ENCODE data around the gene SPINK13.

DNA sequence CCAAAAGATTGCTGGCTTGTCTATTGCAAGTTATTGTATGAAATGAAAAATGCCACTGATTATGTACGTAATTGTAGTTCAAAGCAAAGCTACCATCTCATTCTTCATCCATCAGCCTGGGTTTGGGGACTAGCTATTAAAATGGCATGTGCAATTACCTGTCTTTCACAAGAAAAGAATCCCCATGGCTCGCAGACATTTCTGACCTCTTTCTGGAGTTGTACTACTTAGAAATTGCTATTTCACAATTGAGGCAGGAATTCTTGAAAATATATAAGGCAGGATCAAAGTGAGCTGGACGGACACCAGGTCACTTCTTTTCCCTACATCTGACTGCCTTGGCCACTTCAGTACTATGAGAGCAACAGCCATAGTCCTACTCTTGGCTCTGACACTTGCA lies 66.7 kb downstream of the SPINK13 start, which contains the start of gene SPINK9:
- TF ChIP-seq ZNF24 (IDR thresholded peaks at IDR 0.05): no peak
- TF ChIP-seq KAT7 (CRISPR knock-in tag; IDR thresholded peaks at IDR 0.05; ENCODE audit: borderline replicate concordance): no peak
- no peak for TF ChIP-seq PAF1 (CRISPR knock-in tag; IDR thresholded peaks at IDR 0.05)
- TF ChIP-seq, protein P1, sequence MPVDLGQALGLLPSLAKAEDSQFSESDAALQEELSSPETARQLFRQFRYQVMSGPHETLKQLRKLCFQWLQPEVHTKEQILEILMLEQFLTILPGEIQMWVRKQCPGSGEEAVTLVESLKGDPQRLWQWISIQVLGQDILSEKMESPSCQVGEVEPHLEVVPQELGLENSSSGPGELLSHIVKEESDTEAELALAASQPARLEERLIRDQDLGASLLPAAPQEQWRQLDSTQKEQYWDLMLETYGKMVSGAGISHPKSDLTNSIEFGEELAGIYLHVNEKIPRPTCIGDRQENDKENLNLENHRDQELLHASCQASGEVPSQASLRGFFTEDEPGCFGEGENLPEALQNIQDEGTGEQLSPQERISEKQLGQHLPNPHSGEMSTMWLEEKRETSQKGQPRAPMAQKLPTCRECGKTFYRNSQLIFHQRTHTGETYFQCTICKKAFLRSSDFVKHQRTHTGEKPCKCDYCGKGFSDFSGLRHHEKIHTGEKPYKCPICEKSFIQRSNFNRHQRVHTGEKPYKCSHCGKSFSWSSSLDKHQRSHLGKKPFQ (CRISPR knock-in tag; IDR thresholded peaks at IDR 0.05; ENCODE audit: insufficient replicate concordance): no peak
- no peak for TF ChIP-seq ASH2L (IDR thresholded peaks at IDR 0.05; ENCODE audit: insufficient read length, low read depth, low read length)
- TF ChIP-seq CBX1 (IDR thresholded peaks at IDR 0.05; ENCODE audit: low read depth): no peak
- TF ChIP-seq, protein P2, sequence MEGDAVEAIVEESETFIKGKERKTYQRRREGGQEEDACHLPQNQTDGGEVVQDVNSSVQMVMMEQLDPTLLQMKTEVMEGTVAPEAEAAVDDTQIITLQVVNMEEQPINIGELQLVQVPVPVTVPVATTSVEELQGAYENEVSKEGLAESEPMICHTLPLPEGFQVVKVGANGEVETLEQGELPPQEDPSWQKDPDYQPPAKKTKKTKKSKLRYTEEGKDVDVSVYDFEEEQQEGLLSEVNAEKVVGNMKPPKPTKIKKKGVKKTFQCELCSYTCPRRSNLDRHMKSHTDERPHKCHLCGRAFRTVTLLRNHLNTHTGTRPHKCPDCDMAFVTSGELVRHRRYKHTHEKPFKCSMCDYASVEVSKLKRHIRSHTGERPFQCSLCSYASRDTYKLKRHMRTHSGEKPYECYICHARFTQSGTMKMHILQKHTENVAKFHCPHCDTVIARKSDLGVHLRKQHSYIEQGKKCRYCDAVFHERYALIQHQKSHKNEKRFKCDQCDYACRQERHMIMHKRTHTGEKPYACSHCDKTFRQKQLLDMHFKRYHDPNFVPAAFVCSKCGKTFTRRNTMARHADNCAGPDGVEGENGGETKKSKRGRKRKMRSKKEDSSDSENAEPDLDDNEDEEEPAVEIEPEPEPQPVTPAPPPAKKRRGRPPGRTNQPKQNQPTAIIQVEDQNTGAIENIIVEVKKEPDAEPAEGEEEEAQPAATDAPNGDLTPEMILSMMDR (CRISPR knock-in tag; IDR thresholded peaks at IDR 0.05): no peak
- no peak for TF ChIP-seq FOXK1 (CRISPR knock-in tag; IDR thresholded peaks at IDR 0.05; ENCODE audit: borderline replicate concordance, low read depth)
- TF ChIP-seq POLR2A (IDR thresholded peaks at IDR 0.05; ENCODE audit: insufficient read depth in 1 of 2, low read depth in 2 of 2, low read length in 2 of 2): no peak
- TF ChIP-seq ZNF350 (CRISPR knock-in tag; IDR thresholded peaks at IDR 0.05; ENCODE audit: borderline replicate concordance, low read depth): no peak
- TF ChIP-seq CBX2 (IDR thresholded peaks at IDR 0.05; ENCODE audit: low read depth, low read length): no peak
- TF ChIP-seq CBX2 (CRISPR knock-in tag; IDR thresholded peaks at IDR 0.05; ENCODE audit: low read depth): no peak
- no peak for TF ChIP-seq MEF2D (CRISPR knock-in tag; IDR thresholded peaks at IDR 0.05)
- no peak for TF ChIP-seq ZBTB8A (CRISPR knock-in tag; IDR thresholded peaks at IDR 0.05; ENCODE audit: borderline replicate concordance, low read depth)

Measured in HepG2 (cell line).